PC-3 (cell line): ENCODE data around the gene ARF3. TPM values are rescaled to one million over a fixed set of nuclear protein-coding genes. Genes with fewer than 3 reads are reported as not detected.

ENCODE experiments used
- ATAC-seq: fragments of 200-7000 bp; cut with Tn5 transposase; 2 replicates; pipeline ENCODE4 v1.9.1; 2020; ENCODE audit warnings: mild to moderate bottlenecking, moderate library complexity
- BruUV-seq: library from RNA; stranded (reverse); fragments of 400-500 nt; replicated peaks from 2 replicates; lab custom pipeline; 2021; lab: Mats Ljungman, UMichigan
- CTCF ChIA-PET: fragments of 300-600 bp; sonication (Branson Sonifier 250); formaldehyde crosslinking; loops from one replicate; lab custom pipeline; 2022; ENCODE audit warnings: antibody characterized with exemption; lab: Charles Lee
- POLR2A ChIA-PET: fragments of 300-600 bp; sonication (Branson Sonifier 250); formaldehyde crosslinking; loops from one replicate; lab custom pipeline; 2022; ENCODE audit warnings: antibody characterized with exemption; ENCODE audit not compliant: unreplicated experiment; lab: Charles Lee
- DNase-seq: peaks from one replicate; pipeline ENCODE4 v3.0.0-alpha.2; 2015
- H2AFZ ChIP-seq: fragments of 300-600 bp; sonication (generic); 2 replicates; pipeline ENCODE4 v1.6.0; 2016; ENCODE audit warnings: antibody characterized with exemption, low read length
- H3F3A ChIP-seq: fragments of 300-600 bp; sonication (generic); one replicate; pipeline ENCODE4 v1.6.0; 2017; ENCODE audit warnings: antibody characterized with exemption, low read length, control low read depth, mild to moderate bottlenecking; ENCODE audit not compliant: unreplicated experiment
- H3K27ac ChIP-seq: fragments of 300-600 bp; sonication (generic); 2 replicates; pipeline ENCODE4 v1.5.1; 2016; ENCODE audit warnings: mild to moderate bottlenecking, low read length
- H3K27me3 ChIP-seq: fragments of 300-600 bp; sonication (generic); 2 replicates; pipeline ENCODE4 v1.6.1; 2016; ENCODE audit warnings: low read length, mixed read lengths
- H3K36me3 ChIP-seq: fragments of 300-600 bp; sonication (generic); 2 replicates; pipeline ENCODE4 v1.6.1; 2016; ENCODE audit warnings: low read depth, mixed run types, low read length, mixed read lengths
- H3K4me1 ChIP-seq: fragments of 300-600 bp; sonication (generic); 2 replicates; pipeline ENCODE4 v1.5.1; 2016; ENCODE audit warnings: low read length; ENCODE audit not compliant: insufficient read depth
- H3K4me2 ChIP-seq: fragments of 300-600 bp; sonication (generic); 2 replicates; pipeline ENCODE4 v1.6.0; 2016; ENCODE audit warnings: low read length
- H3K4me3 ChIP-seq: fragments of 300-600 bp; sonication (generic); 2 replicates; pipeline ENCODE4 v1.5.1; 2016; ENCODE audit warnings: mild to moderate bottlenecking, low read length, mixed read lengths
- H3K79me2 ChIP-seq: fragments of 300-600 bp; sonication (generic); 2 replicates; pipeline ENCODE4 v1.6.1; 2017; ENCODE audit warnings: low read length, mixed read lengths
- H3K9ac ChIP-seq: fragments of 300-600 bp; sonication (generic); 2 replicates; pipeline ENCODE4 v1.6.0; 2016; ENCODE audit warnings: mild to moderate bottlenecking, low read length
- H3K9me2 ChIP-seq: fragments of 300-600 bp; sonication (generic); replicated peaks from 2 replicates; pipeline ENCODE4 v1.6.1; 2016; ENCODE audit warnings: mixed run types, low read length, mixed read lengths
- H3K9me3 ChIP-seq: fragments of 300-600 bp; sonication (generic); 2 replicates; pipeline ENCODE4 v1.6.1; 2016; ENCODE audit warnings: low read length, mixed read lengths
- H4K20me1 ChIP-seq: fragments of 300-600 bp; sonication (generic); 2 replicates; pipeline ENCODE4 v1.6.1; 2016; ENCODE audit warnings: low read length, mixed read lengths
- CTCF ChIP-seq: fragments of 300-600 bp; sonication (generic); conservative IDR thresholded peaks from 2 replicates; pipeline ENCODE4 v1.5.1; 2017; ENCODE audit warnings: antibody characterized with exemption, low read depth, mild to moderate bottlenecking, low read length
- EZH2 ChIP-seq: fragments of 300-600 bp; sonication (generic); IDR thresholded peaks from one replicate; pipeline ENCODE4 v1.6.1; 2017; ENCODE audit warnings: antibody characterized with exemption, mild to moderate bottlenecking, low read length; ENCODE audit not compliant: unreplicated experiment
- EZH2phosphoT487 ChIP-seq: fragments of 300-600 bp; sonication (generic); IDR thresholded peaks from 2 replicates; pipeline ENCODE4 v1.6.1; 2018; ENCODE audit warnings: mild to moderate bottlenecking, antibody characterized with exemption, low read length, borderline replicate concordance
- intact Hi-C: fragments of 100-400 bp; cut with micrococcal nuclease; formaldehyde crosslinking; loops from 2 replicates; pipeline ENCODE4 v1.9.0; 2023
- total RNA-seq: library from RNA; depleted of rRNA; stranded (reverse); fragments of >200 nt; gene quantifications from 2 replicates; pipeline ENCODE4 v1.2.3, GENCODE V29; 2014

Gene ARF3
- total RNA-seq, 1 experiment from 2014 or later = 85.5 TPM

- CTCF ChIA-PET = no interaction called here
- intact Hi-C loops = no loop called here
- POLR2A ChIA-PET = no interaction called here
- DNase-seq (no peak), ATAC-seq (no peak)
- H3K27ac ChIP-seq = no peak overlapping the region
- H3K4me3 ChIP-seq = no peak overlapping the region
- H3K9me3 ChIP-seq = no peaks in the 10 kb centered on the region
- no peaks in the 10 kb centered on the region for H3K27me3 ChIP-seq
- no peaks in the 10 kb centered on the region for H3K4me1 ChIP-seq
- no peaks in the 10 kb centered on the region for H3F3A ChIP-seq
- H2AFZ ChIP-seq = no peak overlapping the region
- TF ChIP-seq EZH2phosphoT487 (no peak), CTCF (no peak), EZH2 (no peak)
- H3K79me2 ChIP-seq = peaks cover 92% of the 10 kb centered on the region
- no TSS peak for BruUV-seq
- H4K20me1 ChIP-seq = peaks cover 25% of the 10 kb centered on the region
- H3K4me2 ChIP-seq = no peak overlapping the region
- peaks cover 12% of the 10 kb centered on the region; the same call in 1 of the 2 replicates for H3K36me3 ChIP-seq
- no peak overlapping the region for H3K9ac ChIP-seq
- no peaks in the 10 kb centered on the region for H3K9me2 ChIP-seq
Measured at GRCh38 chr12:48947727-48948126, 9.6 kb downstream of the ARF3 start.

- intact Hi-C loops = no loop called here
- no peak overlapping the region for H2AFZ ChIP-seq
- H4K20me1 ChIP-seq = peaks cover 17% of the 10 kb centered on the region; the same call in 1 of the 2 replicates
- no peaks in the 10 kb centered on the region for H3K9me3 ChIP-seq
- no peak for TF ChIP-seq EZH2phosphoT487
- TF ChIP-seq CTCF = no peak
- TF ChIP-seq EZH2 = no peak
- H3K9me2 ChIP-seq = no peaks in the 10 kb centered on the region
- no peak overlapping the region for H3K9ac ChIP-seq
- H3K27me3 ChIP-seq = no peaks in the 10 kb centered on the region
- no peak overlapping the region for H3K4me2 ChIP-seq
- no peak overlapping the region for H3K4me3 ChIP-seq
- no peak overlapping the region for H3K27ac ChIP-seq
- no peaks in the 10 kb centered on the region for H3K4me1 ChIP-seq
- ChIA-PET CTCF (no interaction called here), POLR2A (no interaction called here)
- no peak for DNase-seq
- no peaks in the 10 kb centered on the region for H3F3A ChIP-seq
- no peak for ATAC-seq
- peaks cover 4% of the 10 kb centered on the region; the same call in 1 of the 2 replicates for H3K36me3 ChIP-seq
- BruUV-seq = no TSS peak
- peaks cover 91% of the 10 kb centered on the region for H3K79me2 ChIP-seq
Measured at GRCh38 chr12:48946943-48947342, 10.3 kb downstream of the ARF3 start.

GRCh38 chr12:48946205-48946604, 11.1 kb downstream of the ARF3 start:
- DNase-seq (no peak), ATAC-seq (no peak)
- no peak overlapping the region for H3K4me3 ChIP-seq
- ChIA-PET POLR2A (no interaction called here), CTCF (no interaction called here)
- peaks cover 88% of the 10 kb centered on the region for H3K79me2 ChIP-seq
- no peak overlapping the region for H3K27ac ChIP-seq
- TF ChIP-seq EZH2 (no peak), CTCF (no peak), EZH2phosphoT487 (no peak)
- no peaks in the 10 kb centered on the region for H3K4me1 ChIP-seq
- BruUV-seq = no TSS peak
- no peaks in the 10 kb centered on the region for H3K9me2 ChIP-seq
- H3K9me3 ChIP-seq = no peaks in the 10 kb centered on the region
- peaks cover 3% of the 10 kb centered on the region; the same call in 1 of the 2 replicates for H3K36me3 ChIP-seq
- H4K20me1 ChIP-seq = peaks cover 17% of the 10 kb centered on the region; the same call in 1 of the 2 replicates
- no peak overlapping the region for H3K4me2 ChIP-seq
- H3K27me3 ChIP-seq = no peaks in the 10 kb centered on the region
- H2AFZ ChIP-seq = no peak overlapping the region
- H3F3A ChIP-seq = no peaks in the 10 kb centered on the region
- intact Hi-C loops = no loop called here
- H3K9ac ChIP-seq = no peak overlapping the region
